ENCODE results near the gene GRK4.
"Not testable (repeated sequence)": the region's sequence is repeated elsewhere in the genome, so short reads cannot be mapped to it uniquely, and the experiment has no call there.

Gene GRK4

DNA sequence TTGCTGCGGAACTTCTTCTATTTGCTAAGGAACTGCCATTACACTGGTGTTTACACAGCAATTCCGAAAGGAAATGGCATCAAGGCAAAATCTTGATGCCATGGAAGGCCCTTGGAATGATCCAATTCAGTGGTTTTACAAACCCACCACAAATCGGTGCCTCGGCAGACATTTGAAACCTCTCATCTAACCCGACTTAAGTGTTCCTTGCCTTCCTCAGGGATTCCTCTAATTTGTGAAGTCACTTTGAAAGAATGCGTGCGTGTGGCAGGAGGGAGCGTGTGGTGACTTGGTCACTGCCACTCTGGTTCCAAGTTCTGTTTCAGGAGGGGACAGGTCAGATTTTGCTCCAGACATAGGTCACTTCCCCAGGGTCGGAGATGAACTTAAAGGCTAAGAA, 4.9 kb upstream of the GRK4 start:
- no peak for DNase-seq (ENCODE audit: low read depth in 2 of 2)

DNA sequence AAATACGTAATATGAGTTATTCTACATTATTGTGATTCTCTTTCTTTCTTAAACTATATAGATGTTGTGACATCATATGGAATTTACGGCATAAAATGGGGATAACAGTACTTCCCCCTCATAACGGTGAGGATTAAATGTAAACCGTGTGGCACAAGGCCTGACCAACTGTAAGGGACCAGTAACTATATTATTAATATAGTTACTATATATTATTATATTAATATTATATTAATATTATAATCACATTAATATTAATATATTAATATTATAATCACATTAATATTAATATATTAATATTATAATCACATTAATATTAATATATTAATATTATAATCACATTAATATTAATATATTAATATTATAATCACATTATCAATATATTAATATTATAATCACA, 2.9 kb upstream of the GRK4 start:
- DNase-seq (ENCODE audit: low read depth in 2 of 2), result not testable (repeated sequence)

DNA sequence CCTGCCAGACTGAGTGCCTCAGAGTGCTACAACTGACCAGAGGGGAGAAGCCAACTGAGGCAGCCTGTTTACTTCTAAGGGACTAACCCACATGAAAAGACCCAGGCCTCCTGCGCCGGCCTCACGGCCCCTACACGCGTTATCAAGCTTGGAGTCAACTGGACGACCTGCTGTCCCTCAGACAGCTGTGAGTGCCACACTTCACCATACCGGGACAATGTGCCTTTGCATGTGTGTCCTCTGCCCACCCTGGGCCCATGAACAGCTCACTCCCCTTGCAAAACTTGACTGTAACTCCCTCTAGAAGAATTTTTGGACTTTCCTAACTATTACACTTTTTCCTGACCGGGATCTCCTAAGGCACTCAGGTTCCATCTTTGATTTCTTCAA, 2.0 kb upstream of the GRK4 start:
- no peak for DNase-seq (ENCODE audit: low read depth in 2 of 2)

DNA sequence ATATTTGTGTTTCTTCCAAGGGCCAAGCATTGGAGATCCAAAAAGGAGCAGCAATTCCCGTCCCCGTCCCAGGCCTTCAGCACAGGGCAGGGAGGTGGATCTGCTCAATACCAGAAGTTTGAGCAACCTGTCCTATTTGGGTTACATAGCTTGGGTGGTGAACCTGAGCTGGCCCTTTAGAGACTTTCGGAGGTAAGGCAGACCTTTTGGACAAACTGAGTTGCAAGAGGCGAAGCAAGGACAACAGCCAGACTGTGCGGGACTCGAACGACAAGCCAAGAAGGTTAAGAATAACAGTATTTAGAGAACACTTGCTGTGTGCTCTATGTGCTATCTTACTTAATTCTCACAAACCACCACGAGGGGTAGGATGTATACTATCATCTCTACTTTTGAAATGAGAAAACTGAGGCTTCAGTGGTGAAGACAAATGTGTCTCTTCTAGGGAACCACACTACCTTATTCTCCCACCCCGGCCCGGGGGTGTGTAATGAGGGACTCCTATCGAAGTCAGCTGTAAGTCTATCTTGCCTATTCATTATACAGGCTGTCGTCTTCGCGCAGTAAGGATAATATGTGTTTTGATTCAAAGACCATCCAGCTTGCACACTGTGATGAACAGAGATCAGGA, 1.4 kb upstream of the GRK4 start:
- DNase-seq (ENCODE audit: low read depth in 2 of 2), result peak in 1 of 2 experiments; percentile 58

DNA sequence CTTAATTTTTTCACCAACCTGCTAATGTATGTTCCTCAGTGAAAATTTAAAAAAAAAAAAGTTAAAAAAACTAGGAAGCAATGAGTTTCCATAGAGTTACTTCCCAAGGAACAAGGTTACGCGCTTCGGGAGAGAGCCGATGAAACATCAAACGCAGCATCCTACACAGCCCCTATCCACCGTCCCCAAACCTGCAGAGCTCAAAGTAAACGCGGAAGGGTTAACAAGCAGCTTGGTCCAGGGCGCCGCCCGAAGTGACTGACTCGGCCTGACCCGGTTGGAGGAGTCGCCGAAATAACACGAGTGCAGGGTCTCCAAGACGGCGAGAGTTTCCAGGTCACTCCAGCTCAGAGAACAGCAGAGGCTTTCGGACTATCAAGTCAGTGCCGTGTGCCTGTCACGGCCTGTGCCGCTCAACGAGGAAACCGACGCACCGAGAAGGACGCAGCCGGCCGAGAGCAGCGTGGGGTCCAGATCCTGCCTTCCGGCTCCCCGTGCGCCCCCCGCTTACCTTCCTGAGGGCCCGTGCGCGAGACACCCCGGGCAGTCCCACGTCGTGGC, 677 bp upstream of the GRK4 start:
- no peak for DNase-seq (ENCODE audit: low read depth in 2 of 2)

DNA sequence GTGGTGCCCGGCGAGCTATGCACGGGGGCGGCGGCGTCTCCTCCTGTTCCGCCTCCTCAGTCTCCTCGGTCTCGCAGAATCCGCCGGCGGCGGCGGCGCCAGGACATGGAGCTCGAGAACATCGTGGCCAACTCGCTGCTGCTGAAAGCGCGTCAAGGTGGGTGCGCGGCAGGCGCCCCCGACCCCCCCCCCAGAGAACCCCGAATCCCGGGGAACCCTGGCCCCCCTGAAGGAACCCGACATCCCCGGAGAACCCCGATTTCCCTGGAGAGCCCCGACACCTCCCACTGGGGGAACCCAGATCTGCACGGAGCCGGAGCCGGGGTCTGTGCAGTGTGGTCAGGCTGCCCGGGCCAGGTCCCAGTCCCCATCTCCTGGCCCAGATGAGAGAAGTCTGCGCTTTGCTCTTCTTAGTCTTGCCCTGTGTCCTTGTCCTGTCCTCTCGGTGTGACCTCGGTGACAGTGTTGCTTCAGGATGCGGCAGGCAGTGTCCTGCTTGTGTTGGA, 648 bp downstream of the GRK4 start:
- no peak for DNase-seq (ENCODE audit: low read depth in 2 of 2)

DNA sequence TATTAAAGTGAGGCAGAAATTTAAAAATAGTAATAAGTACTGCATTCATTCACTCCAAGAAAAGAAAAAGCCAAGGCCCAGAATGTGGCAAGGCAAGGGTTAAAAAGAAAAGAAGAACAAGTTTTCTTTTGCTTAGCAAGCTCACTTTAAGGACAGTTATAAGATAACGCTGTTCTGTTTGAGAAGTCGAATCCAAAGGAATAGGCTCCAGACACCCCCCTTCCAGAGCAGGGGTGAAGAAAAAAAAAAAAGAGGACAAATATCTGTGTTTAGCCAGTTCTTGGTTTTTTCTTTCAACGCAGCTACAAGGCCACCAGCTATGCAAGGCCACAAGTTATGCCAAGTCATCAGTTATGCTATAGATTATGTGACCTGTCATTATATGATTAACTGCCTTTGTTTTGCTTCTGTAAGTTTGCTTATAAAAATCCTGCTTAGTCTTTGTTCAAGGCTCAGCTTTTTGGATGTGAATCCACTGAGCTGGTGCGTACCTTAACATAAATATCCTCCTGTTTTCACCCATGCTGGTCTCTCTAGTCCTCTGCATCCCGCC, 1.4 kb downstream of the GRK4 start:
- DNase-seq (ENCODE audit: low read depth in 2 of 2), result no peak

DNA sequence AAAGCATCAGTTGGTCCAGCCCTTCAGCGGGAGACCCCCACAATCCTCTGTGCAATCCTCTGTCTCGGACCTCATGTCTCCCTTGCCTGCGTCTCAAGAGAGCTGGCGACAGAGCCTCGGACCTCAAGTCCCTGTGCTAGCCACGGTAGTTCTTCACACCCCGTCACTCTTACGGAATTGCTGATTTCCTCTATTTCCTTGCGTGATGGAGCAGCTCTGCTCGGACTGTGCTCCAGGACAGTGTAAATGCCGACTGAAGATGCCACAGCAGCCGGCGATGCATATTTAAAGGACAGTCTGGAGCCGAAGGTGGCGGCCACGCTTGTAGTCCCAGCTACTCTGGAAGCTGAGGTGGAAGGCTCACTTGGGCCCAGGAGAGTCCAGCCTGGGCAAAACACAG, 1.9 kb downstream of the GRK4 start:
- no peak for DNase-seq (ENCODE audit: low read depth in 2 of 2)

DNA sequence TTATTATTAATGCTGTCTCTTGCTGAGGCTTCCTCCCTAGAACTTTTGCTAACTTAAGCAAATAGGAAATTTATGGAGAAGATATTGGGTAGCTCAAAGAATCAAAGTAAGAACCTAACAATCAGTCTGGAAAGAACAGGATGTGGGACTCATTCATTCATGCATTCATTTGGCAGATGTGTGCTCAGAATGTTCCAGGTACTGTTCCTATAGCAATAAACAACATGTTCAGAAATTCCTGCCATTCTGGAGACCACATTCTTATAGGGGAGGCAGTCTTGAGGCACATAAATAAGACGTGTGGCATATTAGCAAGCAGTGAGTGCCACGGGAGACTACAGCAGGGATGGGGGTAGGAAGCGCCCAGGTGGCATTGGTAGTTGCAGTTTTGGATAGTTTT, 5.0 kb downstream of the GRK4 start:
- no peak for DNase-seq (ENCODE audit: low read depth in 2 of 2)

DNA sequence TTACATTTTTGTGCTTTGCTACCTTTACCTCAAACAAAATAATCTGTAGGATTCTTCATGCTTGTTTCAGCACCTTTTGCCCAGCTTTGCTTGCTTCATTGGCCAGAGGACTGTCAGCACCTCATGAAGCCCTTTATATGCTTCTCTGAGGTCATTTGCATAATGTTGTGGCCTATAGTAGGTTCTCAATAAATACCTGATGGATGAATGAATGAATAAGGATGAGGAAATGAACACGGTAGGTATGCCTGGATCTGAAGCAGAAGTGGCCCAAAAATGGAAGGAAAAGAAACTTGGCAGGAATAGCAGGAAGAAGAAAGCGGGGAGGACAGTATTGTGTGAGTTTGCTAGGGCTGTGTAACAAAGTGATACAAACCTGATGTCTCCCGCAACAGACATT, 7.9 kb downstream of the GRK4 start:
- DNase-seq (ENCODE audit: low read depth in 2 of 2), result no peak

DNA sequence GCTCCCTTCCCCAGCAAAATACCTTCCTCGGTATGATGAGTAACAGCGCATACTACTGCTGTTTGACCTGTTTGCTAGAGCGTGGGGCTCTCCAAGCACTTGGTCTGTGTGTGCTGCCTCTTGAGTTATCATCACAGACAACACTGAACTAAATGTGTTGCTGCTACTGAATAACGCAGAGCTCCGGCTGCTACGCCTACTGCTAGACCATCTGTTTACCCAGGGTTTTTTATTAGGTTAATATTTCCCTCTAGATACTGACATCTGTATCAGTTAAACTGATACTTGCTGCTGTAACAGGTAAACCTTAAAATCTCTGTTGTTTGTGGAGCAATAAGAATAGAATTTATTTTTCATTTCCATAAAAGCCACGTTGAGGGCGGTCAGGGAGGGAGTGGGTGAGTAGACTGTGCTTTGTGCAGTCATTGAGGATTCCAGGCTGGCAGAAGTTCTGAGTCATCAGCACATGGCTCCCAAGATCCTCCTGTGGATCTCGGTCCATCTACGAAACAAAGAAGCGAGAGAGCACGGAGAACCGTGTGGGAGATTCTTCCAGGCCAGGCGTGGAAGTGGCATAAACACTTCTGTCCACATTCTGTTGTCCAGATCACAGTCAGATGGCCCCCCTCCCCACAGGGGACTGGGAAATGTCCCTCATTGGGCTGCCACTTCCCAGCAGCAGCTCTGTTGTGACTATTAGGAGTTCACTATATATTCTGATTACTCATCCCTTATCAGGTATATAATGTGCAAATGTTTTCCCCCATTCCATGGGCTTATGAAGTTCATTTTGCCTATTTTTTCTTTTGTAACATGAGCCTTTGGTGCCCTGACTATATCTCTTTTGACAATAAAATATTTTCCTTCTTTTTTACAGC, 14.1 kb downstream of the GRK4 start:
- DNase-seq (ENCODE audit: low read depth in 2 of 2), result no peak

DNA sequence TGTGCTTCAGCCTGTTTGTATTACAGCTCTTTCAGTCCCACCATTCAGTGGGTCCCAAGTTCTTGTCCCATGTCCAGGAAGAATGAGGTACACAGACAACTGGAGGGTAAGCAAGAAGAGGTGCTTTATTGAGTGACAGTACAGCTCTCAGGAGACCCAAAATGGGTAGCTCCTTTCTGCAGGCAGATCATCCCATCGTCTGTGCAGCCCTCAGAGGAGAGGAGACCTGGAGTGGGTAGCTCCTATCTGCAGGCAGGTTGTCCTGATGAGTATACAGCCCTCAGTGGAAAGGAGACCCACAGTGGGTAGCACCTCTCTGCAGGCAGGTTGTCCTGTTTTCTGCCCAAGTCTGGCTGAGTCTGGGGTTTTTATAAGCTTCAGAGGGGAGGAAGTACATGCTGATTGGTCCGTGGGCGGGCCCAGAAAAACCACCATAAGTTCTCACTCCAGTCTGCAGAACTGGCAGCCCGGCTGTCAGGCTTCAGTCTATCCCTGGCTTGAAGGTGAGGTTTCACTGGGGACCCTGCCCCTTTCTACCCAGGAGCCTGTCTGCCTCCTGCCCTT, 18.0 kb downstream of the GRK4 start:
- DNase-seq (ENCODE audit: low read depth in 2 of 2), result no peak

DNA sequence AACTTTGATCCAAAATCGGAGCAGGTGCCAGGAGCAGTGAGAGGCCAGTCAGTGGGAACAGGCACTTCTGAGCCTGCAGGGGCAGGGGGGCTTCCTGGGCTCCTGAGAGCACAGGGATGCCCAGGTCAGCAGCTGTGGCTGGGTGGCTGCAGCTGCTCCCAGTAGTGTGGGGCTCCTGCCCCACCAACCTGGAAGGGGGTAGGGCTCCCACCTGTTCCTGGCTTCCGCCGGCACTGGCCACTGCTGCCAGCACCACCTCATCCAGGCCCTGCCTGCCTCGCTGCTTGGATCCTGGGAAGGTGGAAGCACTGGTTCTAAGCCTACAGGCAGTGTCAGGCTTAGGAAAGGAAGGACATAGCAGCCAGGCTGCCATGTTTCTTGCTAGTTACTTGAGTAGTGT, 18.6 kb downstream of the GRK4 start:
- DNase-seq (ENCODE audit: low read depth in 2 of 2), result no peak

DNA sequence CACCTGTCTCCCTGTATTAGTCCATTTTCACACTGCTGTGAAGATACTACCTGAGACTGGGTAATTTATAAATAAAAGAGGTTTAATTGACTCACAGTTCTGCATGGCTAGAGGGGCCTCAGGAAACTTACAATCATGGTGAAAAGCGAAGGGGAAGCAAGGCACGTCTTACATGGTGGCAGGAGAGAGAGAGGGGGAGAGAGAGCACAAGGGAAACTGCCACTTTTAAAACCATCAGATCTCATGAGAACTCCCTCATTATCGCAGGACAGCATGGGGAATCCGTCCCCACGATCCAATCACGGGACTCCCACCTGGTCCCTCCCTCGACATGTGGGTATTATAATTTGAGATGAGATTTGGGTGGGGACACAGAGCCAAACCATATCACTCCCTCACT, 20.3 kb downstream of the GRK4 start:
- DNase-seq (ENCODE audit: low read depth in 2 of 2), result not testable (repeated sequence)

DNA sequence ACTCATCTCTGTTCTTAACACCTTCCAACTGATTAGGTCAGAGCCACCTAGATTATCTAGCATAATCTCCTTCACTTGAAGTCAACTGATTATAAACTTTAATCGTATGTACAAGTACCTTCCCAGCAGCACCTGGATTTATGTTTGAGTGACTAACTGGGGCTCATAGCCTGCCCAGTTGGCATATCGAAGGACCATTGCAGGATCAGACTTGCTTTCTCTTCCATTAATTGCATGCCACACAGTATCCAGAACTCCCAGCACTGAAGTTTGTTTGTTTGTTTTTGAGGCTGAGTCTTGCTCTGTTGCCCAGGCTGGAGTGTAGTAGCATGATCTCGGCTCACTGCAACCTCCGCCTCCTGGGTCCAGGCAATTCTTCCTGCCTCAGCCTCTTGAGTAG, 27.9 kb downstream of the GRK4 start:
- no peak for DNase-seq (ENCODE audit: low read depth in 2 of 2)

DNA sequence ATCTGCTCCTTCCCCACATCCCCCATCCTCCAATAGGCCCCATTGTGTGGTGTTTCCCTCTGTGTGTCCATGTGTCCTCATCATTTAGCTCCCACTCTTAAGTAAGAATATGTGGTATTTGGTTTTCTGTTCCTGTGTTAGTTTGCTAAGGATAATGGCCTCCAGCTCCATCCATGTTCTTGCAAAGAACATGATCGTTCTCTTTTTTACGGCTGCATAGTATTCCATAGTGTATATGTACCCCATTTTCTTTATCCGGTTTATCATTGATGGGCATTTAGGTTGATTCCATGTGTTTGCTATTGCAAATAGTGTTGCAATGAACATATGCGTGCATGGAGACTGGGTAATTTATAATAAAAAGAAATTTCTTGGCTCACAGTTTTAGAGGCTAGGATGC, 31.5 kb downstream of the GRK4 start:
- no peak for DNase-seq (ENCODE audit: low read depth in 2 of 2)

DNA sequence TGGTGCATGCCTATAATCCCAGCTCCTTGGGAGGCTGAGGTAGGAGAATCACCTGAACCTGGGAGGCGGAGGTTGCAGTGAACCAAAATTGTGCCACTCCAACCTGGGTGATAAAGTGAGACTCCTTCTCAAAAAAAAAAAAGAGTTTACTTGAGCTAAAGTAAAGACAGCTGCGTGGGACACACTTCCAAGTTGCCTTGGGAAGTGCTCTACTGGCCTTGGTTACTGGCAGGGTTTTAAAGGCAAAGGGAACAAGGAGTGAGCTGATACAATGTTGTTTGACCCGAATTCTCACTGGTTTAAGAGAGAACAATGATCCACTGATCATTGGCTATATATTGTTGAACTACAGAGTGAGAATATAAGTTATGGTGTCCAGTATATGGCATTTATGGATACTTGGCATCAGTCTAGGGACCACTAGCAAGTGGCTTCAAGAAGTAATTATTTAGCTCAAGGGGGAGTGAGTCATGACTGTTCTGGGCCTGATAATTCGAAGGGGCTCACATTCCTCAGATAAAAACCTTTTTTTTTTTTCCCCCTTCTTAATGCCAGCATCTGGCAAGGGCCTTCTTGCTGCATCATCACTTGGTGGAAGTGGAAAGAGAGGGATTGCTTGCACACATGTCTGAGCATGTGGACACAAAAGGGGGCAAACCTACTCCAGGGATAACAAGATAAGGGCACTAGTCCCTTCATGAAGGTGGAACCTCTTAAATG, 32.3 kb downstream of the GRK4 start:
- DNase-seq (ENCODE audit: low read depth in 2 of 2), result no peak

DNA sequence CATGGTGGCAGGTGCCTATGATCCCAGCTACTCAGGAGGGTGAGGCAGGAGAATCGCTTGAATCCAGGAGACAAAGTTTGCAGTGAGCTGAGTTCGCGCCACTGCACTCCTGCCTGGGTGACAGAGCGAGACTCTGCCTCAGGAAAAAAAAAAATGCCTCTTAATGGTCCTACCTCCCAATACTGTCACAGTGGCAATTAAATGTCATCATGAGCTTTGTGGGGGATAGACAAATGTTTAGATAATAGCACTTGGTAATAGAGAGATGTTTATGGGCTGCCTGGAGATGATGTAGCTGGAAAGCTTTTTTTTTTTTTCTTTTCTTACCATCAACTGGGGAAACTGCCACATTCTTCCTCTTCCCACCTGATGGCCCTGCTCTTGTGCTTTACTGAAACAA, 33.0 kb downstream of the GRK4 start:
- no peak for DNase-seq (ENCODE audit: low read depth in 2 of 2)

DNA sequence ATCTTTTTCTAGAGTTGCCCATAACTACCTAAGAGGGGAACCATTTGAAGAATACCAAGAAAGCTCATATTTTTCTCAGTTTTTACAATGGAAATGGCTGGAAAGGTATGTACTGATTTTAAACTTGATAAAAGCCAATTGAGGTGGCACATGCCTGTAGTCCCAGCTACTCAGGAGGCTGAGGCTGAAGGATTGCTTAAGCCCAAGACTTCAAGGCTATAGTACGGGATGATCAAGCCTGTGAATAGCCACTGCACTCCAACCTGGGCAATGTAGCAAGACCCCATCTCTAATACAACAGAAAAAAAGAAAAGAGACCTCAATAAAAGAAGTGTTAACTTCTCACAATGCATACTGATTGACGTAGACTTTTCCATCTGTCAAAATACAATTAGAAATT, 44.4 kb downstream of the GRK4 start:
- DNase-seq (ENCODE audit: low read depth in 2 of 2), result no peak

DNA sequence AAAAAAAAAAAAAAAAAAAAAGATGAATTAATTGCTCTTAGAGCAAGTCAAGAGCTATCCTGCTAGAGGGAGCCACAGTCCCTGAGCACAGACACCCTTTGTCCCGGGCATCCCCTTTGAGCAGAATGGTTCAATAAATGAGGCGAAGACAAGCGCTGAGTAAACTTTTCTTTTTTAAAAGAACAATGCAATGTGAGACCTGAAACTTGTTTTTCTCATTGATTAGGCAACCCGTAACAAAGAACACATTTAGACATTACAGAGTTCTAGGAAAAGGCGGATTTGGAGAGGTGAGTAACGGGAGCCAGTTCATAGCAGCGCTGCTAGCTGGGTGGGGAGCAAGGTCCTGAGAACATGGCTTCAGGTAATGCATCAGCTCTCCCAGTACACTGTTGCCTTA, 46.1 kb downstream of the GRK4 start:
- DNase-seq (ENCODE audit: low read depth in 2 of 2), result no peak

DNA sequence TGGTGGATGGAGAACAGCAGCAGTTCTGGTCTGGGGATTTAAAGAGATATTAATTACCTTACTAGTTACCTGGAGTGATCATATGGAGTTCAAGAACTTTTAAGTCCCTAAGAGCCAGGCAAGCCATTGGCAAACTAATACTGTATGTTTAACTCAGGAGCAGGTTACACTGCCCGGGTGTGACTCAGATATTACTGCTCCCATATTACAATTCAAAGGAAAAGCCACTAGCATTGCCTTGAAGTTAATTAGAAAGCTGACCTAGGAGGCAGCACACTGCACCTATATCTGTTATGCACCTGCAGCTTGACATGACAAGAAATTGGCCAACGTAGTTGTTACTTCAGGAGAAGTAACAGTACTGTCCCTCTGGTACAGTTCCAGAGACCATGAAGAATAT, 47.2 kb downstream of the GRK4 start:
- no peak for DNase-seq (ENCODE audit: low read depth in 2 of 2)

DNA sequence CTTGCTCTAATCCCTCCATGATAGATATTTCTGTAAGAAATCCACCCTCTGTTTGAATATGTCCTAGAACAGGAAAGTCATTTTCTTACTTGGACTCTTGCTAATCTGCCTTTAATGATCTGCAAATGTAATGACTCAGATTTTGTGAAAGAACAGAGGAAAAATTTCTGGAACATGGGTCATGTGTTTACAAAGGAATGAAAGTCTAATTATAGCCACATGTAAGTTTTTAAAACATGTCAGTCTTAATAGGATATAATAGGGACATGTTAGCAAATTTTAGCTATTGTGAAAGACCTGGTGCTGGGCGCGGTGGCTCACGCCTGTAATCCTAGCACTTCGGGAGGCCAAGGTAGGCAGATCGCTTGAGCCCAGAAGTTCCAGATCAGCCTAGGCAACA, 47.6 kb downstream of the GRK4 start:
- DNase-seq (ENCODE audit: low read depth in 2 of 2), result no peak

Data from stimulated activated CD4-positive, alpha-beta T cell treated with anti-CD3 and anti-CD28 coated beads, Interleukin-12 subunit alpha, Interleukin-12 subunit beta, amount 100 ng/mL, for 24 hours (primary cell).